NOMO-1 treated with DMSO at 0.1 percent for 48 hours (cell line): Measurements from ENCODE around the gene PLCB1.

Experiments used
- DNase-seq: peaks from one replicate; lab custom pipeline; 2025; ENCODE audit not compliant: unreplicated experiment; lab: John Stamatoyannopoulos, UW

Gene PLCB1

GRCh38 chr20:8673116-8673515 is 541.0 kb downstream of the PLCB1 start:
- DNase-seq: no peak

- DNase-seq: no peak
Observed at GRCh38 chr20:8675896-8676295, 543.8 kb downstream of the PLCB1 start.

- DNase-seq: no peak
Observed at GRCh38 chr20:8678098-8678776, 546.2 kb downstream of the PLCB1 start.

- DNase-seq: no peak
Observed at GRCh38 chr20:8689337-8689736, 557.3 kb downstream of the PLCB1 start.

GRCh38 chr20:8690074-8690473 is 558.0 kb downstream of the PLCB1 start:
- DNase-seq: no peak

GRCh38 chr20:8693709-8694108 is 561.6 kb downstream of the PLCB1 start:
- DNase-seq: no peak

- DNase-seq: no peak
Observed at GRCh38 chr20:8700756-8701155, 568.7 kb downstream of the PLCB1 start.

- DNase-seq: no peak
Observed at GRCh38 chr20:8706961-8707700, 575.1 kb downstream of the PLCB1 start.

- DNase-seq: no peak
Observed at GRCh38 chr20:8709627-8710026, 577.6 kb downstream of the PLCB1 start.

GRCh38 chr20:8711501-8711900 is 579.4 kb downstream of the PLCB1 start:
- no peak for DNase-seq

- no peak for DNase-seq
Observed at GRCh38 chr20:8714206-8714605, 582.1 kb downstream of the PLCB1 start.

GRCh38 chr20:8718279-8718678 is 586.2 kb downstream of the PLCB1 start:
- no peak for DNase-seq

GRCh38 chr20:8720089-8720488 is 588.0 kb downstream of the PLCB1 start:
- no peak for DNase-seq

- peak; percentile 58 for DNase-seq
Observed at GRCh38 chr20:8721098-8721497, 589.0 kb downstream of the PLCB1 start.

GRCh38 chr20:8722277-8722928 is 590.3 kb downstream of the PLCB1 start:
- DNase-seq: peak; percentile 63

- no peak for DNase-seq
Observed at GRCh38 chr20:8723296-8723695, 591.2 kb downstream of the PLCB1 start.

GRCh38 chr20:8724884-8725283 is 592.8 kb downstream of the PLCB1 start:
- DNase-seq: no peak

- no peak for DNase-seq
Observed at GRCh38 chr20:8726460-8726859, 594.4 kb downstream of the PLCB1 start.

GRCh38 chr20:8735014-8735413 is 602.9 kb downstream of the PLCB1 start:
- DNase-seq: no peak

GRCh38 chr20:8735674-8736073 is 603.6 kb downstream of the PLCB1 start:
- DNase-seq: no peak

- DNase-seq: no peak
Observed at GRCh38 chr20:8740265-8740664, 608.2 kb downstream of the PLCB1 start.

GRCh38 chr20:8744228-8744844 is 612.3 kb downstream of the PLCB1 start:
- no peak for DNase-seq
